HL-60 (cell line): ENCODE results near the gene C13orf42.

ENCODE experiments used
- DNase-seq, 2 experiments: peaks; one replicate each; pipeline ENCODE4 v3.0.0-alpha.2; 2010 to 2020; ENCODE audit warnings: low read depth in 1 of 2, low spot score in 1 of 2
- H3K27ac ChIP-seq: fragments of 250-450 bp; sonication (Bioruptor Pico); replicated peaks from 2 replicates; pipeline ENCODE4 v1.5.1; 2020; ENCODE audit warnings: mild to moderate bottlenecking, moderate library complexity
- H3K27me3 ChIP-seq: fragments of 250-450 bp; sonication (Bioruptor Pico); 2 replicates; pipeline ENCODE4 v1.5.1; 2021; ENCODE audit warnings: mild to moderate bottlenecking, moderate library complexity; ENCODE audit not compliant: insufficient read depth, poor library complexity, severe bottlenecking
- H3K4me3 ChIP-seq: replicated peaks from 2 replicates; pipeline ENCODE4 v1.5.1; 2011; ENCODE audit warnings: mild to moderate bottlenecking, control low read depth, low read length; ENCODE audit not compliant: insufficient read depth
- GABPA ChIP-seq: IDR thresholded peaks from 2 replicates; pipeline ENCODE4 v1.6.1; 2012; ENCODE audit warnings: low read depth
- POLR2AphosphoS5 ChIP-seq: IDR thresholded peaks from 2 replicates; pipeline ENCODE4 v1.6.1; 2012; ENCODE audit warnings: low read depth
- REST ChIP-seq: IDR thresholded peaks from 2 replicates; pipeline ENCODE4 v1.6.1; 2012; ENCODE audit warnings: low read depth; ENCODE audit not compliant: insufficient replicate concordance
- SPI1 ChIP-seq: IDR thresholded peaks from 2 replicates; pipeline ENCODE4 v1.6.1; 2012; ENCODE audit warnings: low read depth, mild to moderate bottlenecking, borderline replicate concordance
- TF ChIP-seq, protein P1 (sequence below): IDR thresholded peaks from one replicate; pipeline ENCODE4 v1.5.1; 2011; ENCODE audit warnings: low read length, control low read depth, inconsistent platforms; ENCODE audit not compliant: insufficient read depth

The C13orf42 gene

DNA sequence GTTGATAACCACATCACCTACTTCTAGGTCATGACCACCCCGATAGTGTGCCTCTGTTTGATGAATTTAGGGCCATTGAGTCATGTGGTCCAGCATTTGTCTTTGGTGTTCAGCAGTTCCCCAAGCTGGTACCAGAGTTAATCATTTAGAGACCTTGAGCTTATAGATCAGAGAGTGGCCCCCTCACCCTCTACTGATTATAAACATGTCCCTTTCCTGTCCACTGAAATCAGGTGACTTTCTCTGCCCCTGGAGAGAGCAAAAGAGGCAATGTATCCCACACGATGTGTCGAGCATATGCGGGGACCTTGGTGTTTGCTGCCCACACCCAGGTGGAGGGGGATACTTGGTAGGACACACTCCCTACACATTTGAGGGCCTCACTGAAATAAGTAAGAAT is 46.3 kb downstream of the C13orf42 start:
- Histone ChIP-seq H3K27ac (no peak overlapping the region), H3K4me3 (no peak overlapping the region), H3K27me3 (no peaks in the 10 kb centered on the region)
- no peak for DNase-seq
- no peak for TF ChIP-seq SPI1
- TF ChIP-seq, protein P1, sequence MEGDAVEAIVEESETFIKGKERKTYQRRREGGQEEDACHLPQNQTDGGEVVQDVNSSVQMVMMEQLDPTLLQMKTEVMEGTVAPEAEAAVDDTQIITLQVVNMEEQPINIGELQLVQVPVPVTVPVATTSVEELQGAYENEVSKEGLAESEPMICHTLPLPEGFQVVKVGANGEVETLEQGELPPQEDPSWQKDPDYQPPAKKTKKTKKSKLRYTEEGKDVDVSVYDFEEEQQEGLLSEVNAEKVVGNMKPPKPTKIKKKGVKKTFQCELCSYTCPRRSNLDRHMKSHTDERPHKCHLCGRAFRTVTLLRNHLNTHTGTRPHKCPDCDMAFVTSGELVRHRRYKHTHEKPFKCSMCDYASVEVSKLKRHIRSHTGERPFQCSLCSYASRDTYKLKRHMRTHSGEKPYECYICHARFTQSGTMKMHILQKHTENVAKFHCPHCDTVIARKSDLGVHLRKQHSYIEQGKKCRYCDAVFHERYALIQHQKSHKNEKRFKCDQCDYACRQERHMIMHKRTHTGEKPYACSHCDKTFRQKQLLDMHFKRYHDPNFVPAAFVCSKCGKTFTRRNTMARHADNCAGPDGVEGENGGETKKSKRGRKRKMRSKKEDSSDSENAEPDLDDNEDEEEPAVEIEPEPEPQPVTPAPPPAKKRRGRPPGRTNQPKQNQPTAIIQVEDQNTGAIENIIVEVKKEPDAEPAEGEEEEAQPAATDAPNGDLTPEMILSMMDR = no peak
- no peak for TF ChIP-seq POLR2AphosphoS5
- no peak for TF ChIP-seq REST
- TF ChIP-seq GABPA = no peak

GRCh38 chr13:51063909-51064308 is 47.2 kb downstream of the C13orf42 start:
- no peak overlapping the region for H3K4me3 ChIP-seq
- no peaks in the 10 kb centered on the region for H3K27me3 ChIP-seq
- TF ChIP-seq SPI1 = no peak
- no peak for TF ChIP-seq REST
- no peak for TF ChIP-seq POLR2AphosphoS5
- TF ChIP-seq, protein P1 = no peak
- no peak for TF ChIP-seq GABPA
- H3K27ac ChIP-seq = no peak overlapping the region
- DNase-seq = no peak

DNA sequence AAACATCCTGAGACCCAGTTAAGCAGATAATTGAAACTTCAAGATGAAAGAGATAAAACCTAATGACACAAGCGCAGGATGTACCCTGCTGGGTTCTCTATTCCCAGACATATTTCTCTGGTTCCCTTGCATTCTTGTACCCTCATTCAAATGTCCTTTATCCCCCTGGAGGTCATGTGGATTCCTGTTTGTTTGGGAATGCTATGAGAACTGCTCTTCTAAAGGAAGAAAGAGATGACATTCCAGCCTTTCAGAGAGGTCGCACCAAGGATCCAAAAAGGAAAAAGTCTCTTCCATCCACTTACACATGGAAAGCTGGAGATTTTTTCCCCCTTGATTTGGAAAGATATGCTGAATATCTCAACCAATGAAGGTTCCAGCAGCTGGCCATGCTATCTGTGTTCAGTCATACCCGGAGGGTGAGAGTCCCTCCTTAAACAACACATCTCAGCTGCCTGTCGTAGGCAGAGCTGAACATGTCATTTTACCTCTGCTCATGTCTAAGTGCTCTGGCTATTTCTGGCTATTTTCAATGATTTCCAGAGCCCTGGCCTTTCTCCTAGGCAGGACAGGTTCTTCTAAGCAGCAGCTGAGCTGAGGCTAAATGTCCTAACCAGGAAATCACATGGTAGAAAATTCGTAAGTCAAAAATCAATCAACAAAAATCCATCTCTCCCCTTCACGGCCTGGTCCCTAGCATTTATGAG is 52.5 kb downstream of the C13orf42 start:
- H3K27ac ChIP-seq = no peak overlapping the region
- TF ChIP-seq SPI1 = no peak
- DNase-seq = no peak
- H3K27me3 ChIP-seq = no peaks in the 10 kb centered on the region
- H3K4me3 ChIP-seq = no peak overlapping the region

DNA sequence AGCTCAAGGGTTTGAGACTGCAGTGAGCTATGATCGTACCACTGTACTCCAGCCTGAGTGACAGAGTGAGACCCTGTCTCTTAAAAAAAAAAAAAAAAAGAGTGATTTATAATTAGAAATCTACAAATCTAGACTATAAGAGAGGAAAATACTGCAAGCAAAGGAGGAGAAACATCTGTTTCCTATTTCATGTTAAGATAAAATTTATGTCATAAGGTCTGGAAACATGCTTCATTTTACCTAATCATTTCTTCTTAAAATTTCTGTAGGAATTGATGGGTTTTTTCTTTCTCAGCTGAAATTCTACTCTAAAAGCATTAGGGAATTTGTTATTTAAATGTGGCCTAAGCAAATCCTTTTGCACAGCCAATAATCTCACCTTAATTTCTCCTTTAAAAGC is 53.2 kb downstream of the C13orf42 start:
- no peak for DNase-seq
- TF ChIP-seq GABPA (no peak), POLR2AphosphoS5 (no peak), REST (no peak), SPI1 (no peak)
- TF ChIP-seq, protein P1 = no peak
- Histone ChIP-seq H3K27ac (no peak overlapping the region), H3K4me3 (no peak overlapping the region), H3K27me3 (no peaks in the 10 kb centered on the region)
